Activated CD8-positive, alpha-beta memory T cell treated with anti-CD3 and anti-CD28 coated beads for 1 hour (primary cell): ENCODE results near the gene AKR1C8.
"Not testable (repeated sequence)": the region's sequence is repeated elsewhere in the genome, so short reads cannot be mapped to it uniquely, and the experiment has no call there.

Experiments
- DNase-seq, 2 donors: peaks; one replicate each; pipeline ENCODE4 v3.0.0-alpha.2; 2020; ENCODE audit warnings: low read depth in 1 of 2; ENCODE audit errors: extremely low read depth in 1 of 2

The AKR1C8 gene

GRCh38 chr10:5184987-5185775 lies at the start of gene AKR1C8:
TSS of gene AKR1C8 (minus strand) at chr10:5185150. CDS start at chr10:5185104, 46 bp downstream.
- DNase-seq = no peak

- no peak for DNase-seq
Observed at GRCh38 chr10:5234106-5234860, 49.3 kb upstream of the AKR1C8 start.

- no peak for DNase-seq
Observed at GRCh38 chr10:5233324-5233723, 48.4 kb upstream of the AKR1C8 start.

GRCh38 chr10:5229019-5229418 lies 44.1 kb upstream of the AKR1C8 start:
- no peak for DNase-seq

- not testable (repeated sequence) for DNase-seq
Observed at GRCh38 chr10:5222942-5223341, 38.0 kb upstream of the AKR1C8 start.

GRCh38 chr10:5219262-5219661 lies 34.3 kb upstream of the AKR1C8 start:
- no peak for DNase-seq

- DNase-seq = no peak
Observed at GRCh38 chr10:5216801-5217200, 31.9 kb upstream of the AKR1C8 start.

- DNase-seq = no peak
Observed at GRCh38 chr10:5211696-5212536, 27.0 kb upstream of the AKR1C8 start.

GRCh38 chr10:5210261-5210660 lies 25.3 kb upstream of the AKR1C8 start:
- not testable (repeated sequence) for DNase-seq

- DNase-seq = not testable (repeated sequence)
Observed at GRCh38 chr10:5209776-5210175, 24.8 kb upstream of the AKR1C8 start.

- no peak for DNase-seq
Observed at GRCh38 chr10:5206799-5207198, 21.8 kb upstream of the AKR1C8 start.

GRCh38 chr10:5199398-5199797 lies 14.4 kb upstream of the AKR1C8 start:
- no peak for DNase-seq

- DNase-seq = no peak
Observed at GRCh38 chr10:5198386-5198785, 13.4 kb upstream of the AKR1C8 start.

- no peak for DNase-seq
Observed at GRCh38 chr10:5196702-5197113, 11.8 kb upstream of the AKR1C8 start, which contains the start of gene AKR1C4. TSS of gene AKR1C4 (plus strand) at chr10:5196837. CDS start at chr10:5196868, 31 bp downstream.

- no peak for DNase-seq
Observed at GRCh38 chr10:5195727-5196374, 10.9 kb upstream of the AKR1C8 start.

GRCh38 chr10:5194431-5194830 lies 9.5 kb upstream of the AKR1C8 start:
- no peak for DNase-seq

- no peak for DNase-seq
Observed at GRCh38 chr10:5188358-5188757, 3.4 kb upstream of the AKR1C8 start.

- DNase-seq = no peak
Observed at GRCh38 chr10:5187867-5188266, 2.9 kb upstream of the AKR1C8 start.

- no peak for DNase-seq
Observed at GRCh38 chr10:5183923-5184322, 1.0 kb downstream of the AKR1C8 start.

- not testable (repeated sequence) for DNase-seq
Observed at GRCh38 chr10:5180503-5180902, 4.4 kb downstream of the AKR1C8 start.

- not testable (repeated sequence) for DNase-seq
Observed at GRCh38 chr10:5175581-5175980, 9.4 kb downstream of the AKR1C8 start.
